Panc1 (cell line): Measurements from ENCODE around the gene ZCWPW1. TPM values are rescaled to one million over a fixed set of nuclear protein-coding genes. Genes with fewer than 3 reads are reported as not detected.

Experiments used
- ATAC-seq: fragments of 200-7000 bp; cut with Tn5 transposase; 2 replicates; pipeline ENCODE4 v1.9.1; 2020; ENCODE audit warnings: mild to moderate bottlenecking, moderate library complexity
- BruUV-seq: library from RNA; stranded (reverse); fragments of 400-500 nt; replicated peaks from 2 replicates; lab custom pipeline; 2021; lab: Mats Ljungman, UMichigan
- CTCF ChIA-PET: fragments of 300-600 bp; sonication (Branson Sonifier 250); formaldehyde crosslinking; loops from one replicate; lab custom pipeline; 2022; ENCODE audit warnings: antibody characterized with exemption; lab: Charles Lee
- POLR2A ChIA-PET: fragments of 300-600 bp; sonication (Branson Sonifier 250); formaldehyde crosslinking; loops from one replicate; lab custom pipeline; 2022; ENCODE audit warnings: antibody characterized with exemption; lab: Charles Lee
- DNase-seq: peaks from one replicate; pipeline ENCODE4 v3.0.0-alpha.2; 2010; ENCODE audit warnings: low read depth, low spot score
- H3K27ac ChIP-seq: 2 replicates; pipeline ENCODE4 v1.5.1; 2011; ENCODE audit warnings: mild to moderate bottlenecking, low read length, inconsistent platforms
- H3K27me3 ChIP-seq: fragments of 200-500 bp; sonication (Bioruptor generic); 2 replicates; pipeline ENCODE4 v1.6.0; 2014; ENCODE audit warnings: low read length, inconsistent platforms; ENCODE audit not compliant: control insufficient read depth, insufficient read depth
- H3K36me3 ChIP-seq: fragments of 200-500 bp; sonication (Bioruptor generic); 2 replicates; pipeline ENCODE4 v1.5.1; 2014; ENCODE audit warnings: inconsistent platforms, mild to moderate bottlenecking, low read length, moderate library complexity; ENCODE audit not compliant: control insufficient read depth, insufficient read depth
- H3K4me1 ChIP-seq: 2 replicates; pipeline ENCODE4 v1.5.1; 2011; ENCODE audit warnings: inconsistent platforms, mild to moderate bottlenecking, low read length, moderate library complexity; ENCODE audit not compliant: control insufficient read depth, insufficient read depth
- H3K4me3 ChIP-seq, 2 experiments: 2 replicates each; pipeline ENCODE4 v1.5.1; 2011 to 2012; ENCODE audit warnings: low read depth in 2 of 2, low read length in 2 of 2, mild to moderate bottlenecking in 2 of 2, inconsistent platforms in 1 of 2, moderate library complexity in 1 of 2
- H3K9me3 ChIP-seq: fragments of 200-500 bp; sonication (Bioruptor generic); 2 replicates; pipeline ENCODE4 v1.5.1; 2014; ENCODE audit warnings: low read depth, mild to moderate bottlenecking, inconsistent platforms, low read length, moderate library complexity; ENCODE audit not compliant: control insufficient read depth, insufficient read depth
- CTCF ChIP-seq: fragments of 450-650 bp; IDR thresholded peaks from 2 replicates; pipeline ENCODE4 v1.5.1; 2017; ENCODE audit warnings: mild to moderate bottlenecking
- POLR2AphosphoS5 ChIP-seq: IDR thresholded peaks from 2 replicates; pipeline ENCODE4 v1.6.1; 2012; ENCODE audit warnings: mild to moderate bottlenecking, low read depth, low read length, moderate library complexity
- REST ChIP-seq, 2 experiments: IDR thresholded peaks; 2 replicates each; pipeline ENCODE4 v1.6.1; 2011 to 2012; ENCODE audit warnings: low read depth in 2 of 2, control low read depth in 1 of 2, low read length in 1 of 2, mild to moderate bottlenecking in 1 of 2, moderate library complexity in 1 of 2; ENCODE audit not compliant: insufficient read depth in 1 of 2
- SIN3A ChIP-seq: IDR thresholded peaks from 2 replicates; pipeline ENCODE4 v1.6.1; 2012; ENCODE audit warnings: low read depth, mild to moderate bottlenecking, low read length, moderate library complexity, borderline replicate concordance; ENCODE audit not compliant: insufficient read depth
- TCF7L2 ChIP-seq: IDR thresholded peaks from 2 replicates; pipeline ENCODE4 v1.6.1; 2011; ENCODE audit warnings: mild to moderate bottlenecking, low read depth, low read length, inconsistent platforms
- in situ Hi-C: cut with HindIII; loops from 2 replicates; pipeline ENCODE4 v1.10.0; 2016; ENCODE audit warnings: low sequenced_read_pairs, low pct_unique_long_range_greater_than_20kb
- intact Hi-C: fragments of 100-400 bp; cut with micrococcal nuclease; formaldehyde crosslinking; loops from one replicate; pipeline ENCODE4 v1.10.0; 2022; ENCODE audit not compliant: unreplicated experiment
- total RNA-seq: library from RNA; stranded (reverse); gene quantifications from one replicate; pipeline ENCODE4 v1.2.1, GENCODE V29; 2021; ENCODE audit not compliant: unreplicated experiment

Gene ZCWPW1
- total RNA-seq, 1 experiment from 2014 or later, result 6.5 TPM

- Histone ChIP-seq H3K4me3 (no peak overlapping the region), H3K27me3 (0 out of 2 replicates have a peak, but pooled peaks cover 2% of the 10 kb centered on the region), H3K9me3 (no peaks in the 10 kb centered on the region), H3K4me1 (no peaks in the 10 kb centered on the region), H3K36me3 (no peaks in the 10 kb centered on the region), H3K27ac (no peak overlapping the region)
- intact Hi-C loops (no loop called here), in situ Hi-C loops (no loop called here)
- no TSS peak for BruUV-seq
- DNase-seq (no peak), ATAC-seq (no peak)
- POLR2A ChIA-PET, result interaction anchor here (0.6 kb wide), 1 partner anchor 45 kb away, joined by 7 read pairs; no protein-coding TSS in a partner anchor
- CTCF ChIA-PET, result no interaction called here
- TF ChIP-seq REST (IDR thresholded peaks at IDR 0.05; ENCODE audit: insufficient read depth in 1 of 2, low read depth in 2 of 2, low read length in 1 of 2) (no peak), SIN3A (no peak), TCF7L2 (no peak), POLR2AphosphoS5 (no peak), CTCF (no peak)
These were observed 15.2 kb downstream of the ZCWPW1 start for GRCh38 chr7:100413346-100413745.

GRCh38 chr7:100411101-100411500 lies 17.4 kb downstream of the ZCWPW1 start:
- Histone ChIP-seq H3K9me3 (no peaks in the 10 kb centered on the region), H3K27ac (no peak overlapping the region), H3K27me3 (0 out of 2 replicates have a peak, but pooled peaks cover 2% of the 10 kb centered on the region), H3K4me3 (no peak overlapping the region), H3K4me1 (no peaks in the 10 kb centered on the region), H3K36me3 (no peaks in the 10 kb centered on the region)
- no peak for ATAC-seq
- no TSS peak for BruUV-seq
- no peak for DNase-seq
- in situ Hi-C loops, result no loop called here
- intact Hi-C loops, result no loop called here
- POLR2A ChIA-PET, result no interaction called here
- TF ChIP-seq TCF7L2 (no peak), CTCF (no peak), POLR2AphosphoS5 (no peak), REST (IDR thresholded peaks at IDR 0.05; ENCODE audit: insufficient read depth in 1 of 2, low read depth in 2 of 2, low read length in 1 of 2) (no peak), SIN3A (no peak)
- CTCF ChIA-PET, result no interaction called here
